Stimulated activated CD4-positive, alpha-beta T cell treated with anti-CD3 and anti-CD28 coated beads, Interleukin-4, amount 100 ng/mL, for 4 hours (primary cell): ENCODE data around the gene TNK1.
"Not testable (repeated sequence)": the region's sequence is repeated elsewhere in the genome, so short reads cannot be mapped to it uniquely, and the experiment has no call there.

Experiments
- DNase-seq, 2 experiments: peaks; one replicate each; pipeline ENCODE4 v3.0.0-alpha.2; 2020

TNK1 gene

DNA sequence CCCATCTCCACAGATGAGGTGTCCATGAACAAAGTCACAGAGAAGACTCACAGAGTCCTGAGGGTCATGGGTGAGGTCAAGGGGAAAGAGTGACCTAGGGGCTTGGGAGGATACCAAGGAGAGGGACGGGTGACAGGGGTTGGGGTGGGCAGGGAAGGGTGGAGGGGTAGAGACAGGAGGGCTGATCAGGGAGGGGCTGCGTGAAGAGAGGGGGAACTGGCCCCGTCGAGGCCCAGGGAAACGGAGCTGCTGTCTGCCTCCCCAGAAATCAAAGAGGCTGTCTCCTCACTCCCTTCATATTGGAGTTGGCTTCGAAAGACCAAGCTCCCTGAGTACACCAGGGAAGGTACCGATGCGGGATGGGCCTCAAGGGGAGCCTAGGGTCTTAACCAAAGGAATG lies 25.3 kb upstream of the TNK1 start:
- DNase-seq: no peak

DNA sequence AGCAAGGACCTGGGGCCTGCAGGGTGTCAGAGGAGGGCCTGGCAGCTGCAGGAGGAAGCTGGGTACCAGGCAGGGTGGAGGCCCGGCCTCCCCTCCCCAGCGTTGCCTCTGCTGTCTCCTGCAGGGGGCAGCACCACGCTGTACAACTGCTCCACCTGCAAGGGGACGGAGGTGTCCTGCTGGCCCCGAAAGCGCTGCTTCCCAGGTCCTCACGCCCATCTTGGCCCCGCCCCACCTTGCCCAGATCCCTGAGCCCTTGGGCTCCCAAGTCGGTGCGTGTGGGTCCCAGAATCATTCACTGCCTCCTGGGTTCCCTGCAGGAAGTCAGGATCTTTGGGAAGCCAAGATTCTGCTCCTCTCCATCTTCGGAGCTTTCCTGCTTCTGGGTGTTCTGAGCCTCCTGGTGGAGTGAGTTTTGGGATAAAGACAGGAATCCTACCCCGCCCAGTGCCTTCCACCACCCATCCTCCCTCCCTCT lies 24.8 kb upstream of the TNK1 start:
- DNase-seq: peak; percentile 78 to 81

DNA sequence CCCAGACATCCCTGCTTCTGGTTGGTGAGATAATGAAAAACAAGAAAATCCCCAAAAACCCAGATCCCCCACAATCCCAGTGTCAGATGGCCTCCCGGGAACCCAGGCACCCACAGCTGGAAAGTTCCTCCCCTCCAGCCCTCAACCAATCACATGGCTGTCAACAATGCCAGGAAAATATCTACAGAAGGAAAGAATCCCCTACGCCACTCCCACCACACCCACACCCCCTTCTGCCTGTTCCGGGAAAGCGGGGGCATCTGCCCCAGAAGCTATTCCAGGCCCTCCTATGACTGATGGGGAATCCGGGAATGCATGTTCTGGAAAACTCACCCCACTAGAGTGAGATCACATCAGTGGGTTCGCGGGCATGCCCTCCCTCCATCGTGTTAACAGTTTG lies 24.1 kb upstream of the TNK1 start:
- no peak for DNase-seq

DNA sequence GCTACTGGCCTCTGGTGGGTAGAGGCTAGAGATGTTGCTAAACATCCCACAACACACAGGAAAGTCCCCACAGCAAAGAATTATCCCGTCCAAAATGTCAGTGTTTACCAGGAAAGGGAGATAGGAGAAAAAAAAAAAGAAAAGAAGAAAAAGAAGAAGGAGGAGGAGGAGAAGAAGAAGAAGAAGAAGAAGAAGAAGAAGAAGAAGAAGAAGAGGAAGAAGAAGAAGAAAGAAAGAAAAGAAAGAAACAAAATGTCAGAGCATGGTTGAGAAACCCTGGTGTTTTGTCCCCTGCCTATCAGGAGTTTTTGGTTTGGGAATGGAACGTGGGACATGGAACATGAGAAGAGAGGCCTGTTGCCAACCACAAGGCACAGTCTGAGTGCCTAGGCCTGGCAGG lies 23.5 kb upstream of the TNK1 start:
- no peak for DNase-seq

DNA sequence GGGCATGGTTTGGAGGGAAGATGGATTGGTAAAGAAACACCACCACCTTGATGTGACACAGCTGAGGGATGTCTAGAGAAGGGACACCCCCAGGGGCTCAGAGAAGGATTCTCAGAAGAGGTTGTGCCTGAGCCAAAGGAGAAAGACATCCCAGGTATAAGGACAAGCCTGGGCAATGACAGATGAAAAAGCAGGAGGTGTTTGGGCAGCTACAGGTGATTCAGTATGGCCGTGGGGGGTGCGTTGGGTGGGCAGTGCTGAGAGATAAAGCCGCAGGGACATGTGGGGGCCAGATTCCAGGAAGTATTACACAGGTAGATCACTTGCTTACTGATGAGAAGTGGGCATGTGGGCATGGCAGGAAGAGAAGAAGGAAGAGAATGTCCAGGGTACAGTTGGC lies 19.0 kb upstream of the TNK1 start:
- no peak for DNase-seq

DNA sequence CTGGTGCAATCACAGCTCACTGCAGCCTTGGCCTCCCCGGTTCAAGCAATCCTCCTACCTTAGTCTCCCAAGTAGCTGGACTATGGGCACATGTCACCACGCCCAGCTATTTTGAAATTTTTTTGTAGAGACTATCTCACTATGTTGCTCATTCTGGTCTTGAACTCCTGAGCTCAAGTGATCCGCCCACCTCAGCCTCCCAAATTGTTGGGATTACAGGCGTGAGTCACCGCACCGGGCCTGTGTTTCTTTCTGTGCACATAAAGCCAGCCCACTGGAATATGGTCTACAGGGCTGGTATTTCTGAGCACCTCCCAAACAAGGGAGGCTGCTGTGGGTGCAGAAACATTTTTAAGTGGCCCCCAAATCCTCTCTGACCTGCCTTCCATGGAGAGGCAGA lies 17.6 kb upstream of the TNK1 start:
- DNase-seq: no peak

DNA sequence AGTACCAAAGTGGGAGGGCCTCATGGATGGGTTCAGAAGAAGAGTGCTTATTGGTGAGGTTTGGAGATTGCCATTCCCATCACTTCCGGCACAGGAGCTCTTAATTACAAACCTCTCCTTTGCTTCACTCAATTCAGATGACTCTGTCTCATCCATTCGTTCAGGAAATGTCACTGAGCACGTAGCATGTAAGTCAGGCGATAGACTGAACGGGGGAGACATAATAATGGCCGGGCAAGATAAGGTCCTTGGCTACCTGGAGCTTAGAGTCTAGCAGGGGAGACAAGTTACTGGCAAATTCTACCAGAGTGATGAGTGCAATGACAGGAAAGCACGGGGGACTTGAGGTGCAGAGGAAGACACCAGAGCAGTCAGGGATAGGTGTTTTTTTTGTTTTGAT lies 14.9 kb upstream of the TNK1 start:
- not testable (repeated sequence) for DNase-seq

DNA sequence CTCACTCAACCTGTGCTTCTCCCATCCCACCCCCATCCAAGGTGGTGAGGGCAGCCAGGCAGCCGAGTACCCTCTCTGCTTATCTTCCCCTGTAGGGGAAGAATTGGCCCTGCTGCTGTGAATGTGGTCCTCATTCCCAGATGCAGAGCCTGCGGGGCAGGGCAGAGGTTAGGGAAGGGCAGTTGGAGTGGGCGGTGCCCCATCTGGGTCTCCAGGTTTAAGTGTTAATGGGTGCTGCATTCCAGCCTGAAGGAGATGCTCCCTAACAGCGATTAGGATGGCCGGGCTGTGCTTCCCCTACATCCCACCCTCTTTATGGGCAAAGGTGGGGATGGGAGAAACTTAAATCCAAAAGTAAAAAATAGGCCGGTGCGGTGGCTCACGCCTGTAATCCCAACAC lies 13.8 kb upstream of the TNK1 start:
- no peak for DNase-seq

DNA sequence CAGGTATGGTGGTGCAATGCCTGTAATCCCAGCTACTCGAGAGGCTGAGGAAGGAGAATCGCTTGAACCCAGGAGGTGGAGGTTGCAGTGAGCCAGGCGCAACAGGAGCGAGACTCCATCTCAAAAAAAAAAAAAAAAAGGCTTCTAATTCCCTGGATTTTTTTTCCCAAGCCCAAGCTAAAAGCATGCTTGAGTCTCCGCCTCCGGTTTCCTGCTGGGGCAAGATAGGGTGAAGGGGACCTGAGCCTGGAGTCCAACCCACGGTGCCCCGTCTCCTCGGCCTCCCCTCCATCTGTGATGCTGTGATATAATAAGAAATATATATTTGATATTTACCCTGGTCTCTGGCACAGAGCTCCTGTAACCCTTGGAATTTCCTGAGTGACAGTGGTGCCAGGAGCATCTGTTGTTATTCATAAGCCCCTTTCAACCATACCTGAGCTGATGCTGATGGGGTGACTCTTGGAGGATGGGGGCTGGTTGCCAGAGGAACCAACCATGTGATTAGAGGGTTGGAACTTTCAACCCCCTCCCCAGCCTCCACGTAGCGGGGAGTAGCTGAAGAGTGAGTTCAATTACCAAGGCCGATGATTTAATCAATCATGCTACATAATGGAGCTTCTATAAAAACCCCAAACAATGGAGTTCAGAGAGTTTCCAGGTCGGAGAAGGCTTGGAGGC lies 12.8 kb upstream of the TNK1 start:
- no peak for DNase-seq

DNA sequence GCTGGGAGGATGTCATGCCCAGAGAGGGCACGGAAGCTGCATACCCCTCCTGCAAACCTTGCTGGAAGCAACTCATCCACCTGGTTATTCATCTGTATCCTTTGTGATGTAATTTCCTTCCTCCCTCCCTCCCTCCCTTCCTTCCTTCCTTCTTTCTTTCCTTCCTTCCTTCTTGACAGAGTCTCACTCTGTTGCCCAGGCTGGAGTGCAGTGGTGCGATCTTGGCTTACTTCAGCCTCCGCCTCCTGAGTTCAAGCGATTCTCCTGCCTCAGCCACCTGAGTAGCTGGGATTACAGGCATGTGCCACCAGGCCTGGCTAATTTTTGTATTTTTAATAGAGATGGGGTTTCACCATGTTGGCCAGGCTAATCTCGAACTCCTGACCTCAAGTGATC lies 12.3 kb upstream of the TNK1 start:
- not testable (repeated sequence) for DNase-seq

DNA sequence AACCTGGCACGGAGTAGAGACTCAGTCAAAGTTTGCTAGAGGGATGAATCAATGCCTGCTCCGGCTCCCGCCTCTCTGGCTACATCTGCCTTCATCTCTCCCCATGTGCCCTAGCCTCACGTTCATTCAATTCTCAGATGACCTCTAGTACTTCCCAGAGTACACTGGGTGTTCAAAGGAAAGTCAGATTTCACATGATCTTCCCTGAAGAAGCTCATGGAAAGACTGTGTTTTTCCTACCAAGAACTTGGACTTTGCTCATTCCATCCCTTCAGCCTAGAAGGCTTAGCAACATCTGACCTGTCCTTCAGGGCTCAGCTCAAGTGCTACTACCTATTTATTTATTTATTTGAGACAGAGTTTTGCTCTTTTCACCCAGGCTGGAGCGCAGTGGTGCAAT lies 11.1 kb upstream of the TNK1 start:
- no peak for DNase-seq

DNA sequence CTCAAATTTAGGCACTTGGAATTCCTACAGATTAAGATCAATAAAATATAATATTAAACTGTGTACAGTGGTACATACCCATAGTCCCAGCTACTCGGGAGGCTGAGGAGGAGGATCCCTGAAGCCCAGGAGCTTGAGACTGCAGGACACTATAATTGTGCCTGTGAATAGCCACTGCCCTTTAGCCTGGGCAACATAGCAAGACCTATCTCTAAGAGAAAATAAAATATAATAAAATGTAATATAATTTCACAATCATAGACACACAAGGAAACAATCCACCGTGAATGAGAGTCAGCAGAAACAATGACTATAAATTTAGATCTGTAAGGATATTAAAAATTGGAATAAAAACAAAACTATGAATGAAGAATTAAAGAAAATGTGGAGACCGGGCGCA lies 10.0 kb upstream of the TNK1 start:
- no peak for DNase-seq

DNA sequence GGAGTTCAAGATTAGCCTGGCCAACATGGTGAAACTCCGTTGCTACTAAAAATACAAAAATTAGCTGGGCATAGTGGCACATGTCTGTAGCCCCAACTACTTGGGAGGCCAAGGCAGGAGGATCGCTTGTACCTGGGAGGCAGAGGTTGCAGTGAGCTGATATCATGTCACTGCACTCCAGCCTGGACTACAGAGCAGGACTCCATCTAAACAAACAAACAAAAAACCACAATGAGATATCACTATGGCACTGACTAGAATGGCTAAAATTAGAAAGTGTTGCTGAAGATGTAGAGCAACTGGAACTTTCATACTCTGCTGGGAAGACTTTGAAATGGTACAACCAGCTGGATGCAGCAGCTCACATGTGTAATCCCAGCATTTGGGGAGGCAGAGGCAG lies 6.5 kb upstream of the TNK1 start:
- DNase-seq: no peak

DNA sequence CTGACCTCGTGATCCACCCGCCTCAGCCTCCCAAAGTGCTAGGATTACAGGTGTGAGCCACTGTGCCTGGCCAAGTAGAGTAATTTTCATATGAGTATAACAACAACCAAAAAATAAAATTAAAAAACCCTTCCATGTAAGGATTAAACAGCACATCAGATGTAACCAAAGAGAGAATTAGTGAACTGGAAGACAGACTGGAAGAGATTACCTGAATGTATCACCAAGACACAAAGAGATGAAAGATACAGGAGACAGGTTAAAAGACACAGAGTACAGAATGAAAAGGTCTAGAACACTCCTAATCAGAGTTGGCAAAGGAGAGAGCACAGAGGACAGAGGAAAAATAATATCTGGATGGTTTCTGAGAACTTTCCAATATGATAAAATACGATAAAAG lies 1.8 kb upstream of the TNK1 start:
- DNase-seq: no peak

DNA sequence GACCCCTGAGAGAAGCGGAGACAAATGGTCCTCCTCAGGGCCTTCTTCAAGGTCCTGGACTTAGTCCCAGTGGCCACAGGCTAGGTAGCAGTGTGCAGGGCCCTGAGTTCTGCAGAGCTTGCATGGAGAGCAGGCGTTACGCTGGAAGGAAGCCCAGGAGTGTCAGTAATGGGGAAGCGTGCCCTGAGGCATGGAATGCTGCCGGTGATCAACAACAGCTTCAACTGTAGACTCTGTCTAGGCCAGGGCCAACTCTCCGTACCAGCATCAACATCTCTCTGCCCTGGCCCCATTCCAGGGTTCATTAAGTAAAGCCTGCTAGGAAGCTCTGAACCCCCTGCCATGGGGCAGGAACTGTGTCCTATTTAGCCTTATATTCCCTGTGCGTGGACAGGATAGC lies 568 bp upstream of the TNK1 start:
- DNase-seq: no peak

DNA sequence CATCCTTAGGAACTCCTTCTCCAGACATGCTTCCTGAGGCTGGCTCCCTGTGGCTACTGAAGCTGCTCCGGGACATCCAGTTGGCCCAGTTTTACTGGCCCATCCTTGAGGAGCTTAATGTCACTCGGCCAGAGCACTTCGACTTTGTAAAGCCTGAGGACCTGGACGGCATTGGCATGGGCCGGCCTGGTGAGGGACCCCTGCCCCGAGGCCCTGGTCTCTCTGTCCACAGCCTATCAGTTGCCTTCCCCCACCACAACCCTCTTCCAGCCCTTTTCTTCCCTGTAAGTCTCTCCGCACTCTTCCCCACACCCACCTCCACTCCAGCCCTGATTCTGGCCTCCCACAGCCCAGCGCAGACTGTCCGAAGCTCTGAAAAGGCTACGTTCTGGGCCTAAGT lies 2.0 kb downstream of the TNK1 start:
- DNase-seq: no peak

DNA sequence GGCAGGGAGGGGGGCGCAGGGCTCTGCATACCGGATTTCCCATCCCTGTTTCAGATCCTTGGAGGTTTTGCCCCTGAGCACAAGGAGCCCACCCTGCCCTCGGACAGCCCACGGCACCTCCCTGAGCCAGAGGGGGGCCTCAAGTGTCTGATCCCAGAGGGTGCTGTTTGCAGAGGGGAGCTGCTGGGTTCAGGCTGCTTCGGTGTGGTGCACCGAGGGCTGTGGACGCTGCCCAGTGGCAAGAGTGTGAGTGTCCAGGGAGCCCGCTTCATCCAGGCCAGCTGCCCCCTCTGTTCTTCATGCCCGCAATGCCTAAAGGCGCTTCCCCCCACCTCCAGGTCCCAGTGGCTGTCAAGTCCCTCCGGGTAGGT lies 2.5 kb downstream of the TNK1 start:
- no peak for DNase-seq

DNA sequence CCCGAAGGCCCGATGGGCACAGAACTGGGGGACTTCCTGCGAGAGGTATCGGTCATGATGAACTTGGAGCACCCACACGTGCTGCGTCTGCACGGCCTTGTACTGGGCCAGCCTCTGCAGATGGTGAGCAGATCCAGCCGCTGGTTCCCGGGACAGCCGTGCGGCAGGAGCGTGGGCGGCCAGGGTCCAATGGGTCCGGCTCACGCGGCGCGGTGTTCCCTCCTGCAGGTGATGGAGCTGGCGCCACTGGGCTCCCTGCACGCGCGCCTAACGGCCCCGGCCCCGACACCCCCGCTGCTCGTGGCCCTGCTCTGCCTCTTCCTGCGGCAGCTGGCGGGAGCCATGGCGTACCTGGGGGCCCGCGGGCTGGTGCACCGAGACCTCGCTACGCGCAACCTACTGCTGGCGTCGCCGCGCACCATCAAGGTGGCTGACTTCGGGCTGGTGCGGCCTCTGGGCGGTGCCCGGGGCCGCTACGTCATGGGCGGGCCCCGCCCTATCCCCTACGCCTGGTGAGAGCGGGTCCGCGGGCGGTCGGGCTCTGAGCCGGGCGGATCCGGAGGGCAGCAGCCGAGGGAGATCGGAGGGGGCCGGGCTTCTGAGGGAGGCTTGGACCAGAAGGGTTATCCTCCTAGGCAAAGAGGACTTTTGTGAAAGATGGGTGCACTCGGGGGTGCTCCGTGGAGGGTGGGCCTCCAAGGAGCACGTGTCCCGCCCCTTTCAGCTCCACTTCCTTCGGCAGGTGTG lies 3.0 kb downstream of the TNK1 start:
- peak; percentile 76 to 77 for DNase-seq

DNA sequence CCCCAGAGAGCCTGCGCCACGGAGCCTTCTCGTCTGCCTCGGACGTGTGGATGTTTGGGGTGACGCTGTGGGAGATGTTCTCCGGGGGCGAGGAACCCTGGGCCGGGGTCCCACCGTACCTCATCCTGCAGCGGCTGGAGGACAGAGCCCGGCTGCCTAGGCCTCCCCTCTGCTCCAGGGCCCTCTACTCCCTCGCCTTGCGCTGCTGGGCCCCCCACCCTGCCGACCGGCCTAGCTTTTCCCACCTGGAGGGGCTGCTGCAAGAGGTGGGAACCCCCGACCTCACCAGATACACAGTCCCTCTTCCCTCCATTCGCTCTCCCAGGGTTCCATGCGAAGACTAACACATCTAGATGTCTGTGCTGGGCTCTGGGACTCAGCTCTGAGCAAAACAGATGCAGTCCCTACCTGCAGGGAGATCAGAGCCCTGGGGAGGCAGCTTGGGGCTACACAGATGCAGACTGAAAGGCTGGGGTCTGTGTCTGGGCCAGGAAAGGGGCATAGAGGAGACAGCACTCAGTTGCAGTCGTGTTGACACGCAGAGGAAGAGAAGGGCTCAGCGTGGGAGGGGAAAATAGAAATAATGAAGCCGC lies 3.7 kb downstream of the TNK1 start:
- no peak for DNase-seq

DNA sequence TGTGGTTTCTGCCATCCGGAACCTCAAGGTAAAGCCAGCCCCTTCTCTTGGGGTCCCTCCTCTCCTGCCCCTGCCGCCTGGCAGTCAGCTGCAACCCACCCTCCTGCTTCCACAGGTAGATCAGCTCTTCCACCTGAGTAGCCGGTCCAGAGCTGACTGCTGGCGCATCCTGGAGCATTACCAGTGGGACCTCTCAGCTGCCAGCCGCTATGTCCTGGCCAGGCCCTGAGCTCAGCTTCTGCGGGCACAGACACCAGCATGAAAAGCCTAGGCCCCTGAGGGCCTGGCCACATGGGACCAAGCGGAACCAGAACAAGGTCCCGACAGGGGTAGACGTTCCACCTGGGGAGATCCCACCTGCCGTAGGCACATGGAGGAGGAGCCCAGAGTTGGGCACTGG lies 8.0 kb downstream of the TNK1 start:
- DNase-seq: no peak

DNA sequence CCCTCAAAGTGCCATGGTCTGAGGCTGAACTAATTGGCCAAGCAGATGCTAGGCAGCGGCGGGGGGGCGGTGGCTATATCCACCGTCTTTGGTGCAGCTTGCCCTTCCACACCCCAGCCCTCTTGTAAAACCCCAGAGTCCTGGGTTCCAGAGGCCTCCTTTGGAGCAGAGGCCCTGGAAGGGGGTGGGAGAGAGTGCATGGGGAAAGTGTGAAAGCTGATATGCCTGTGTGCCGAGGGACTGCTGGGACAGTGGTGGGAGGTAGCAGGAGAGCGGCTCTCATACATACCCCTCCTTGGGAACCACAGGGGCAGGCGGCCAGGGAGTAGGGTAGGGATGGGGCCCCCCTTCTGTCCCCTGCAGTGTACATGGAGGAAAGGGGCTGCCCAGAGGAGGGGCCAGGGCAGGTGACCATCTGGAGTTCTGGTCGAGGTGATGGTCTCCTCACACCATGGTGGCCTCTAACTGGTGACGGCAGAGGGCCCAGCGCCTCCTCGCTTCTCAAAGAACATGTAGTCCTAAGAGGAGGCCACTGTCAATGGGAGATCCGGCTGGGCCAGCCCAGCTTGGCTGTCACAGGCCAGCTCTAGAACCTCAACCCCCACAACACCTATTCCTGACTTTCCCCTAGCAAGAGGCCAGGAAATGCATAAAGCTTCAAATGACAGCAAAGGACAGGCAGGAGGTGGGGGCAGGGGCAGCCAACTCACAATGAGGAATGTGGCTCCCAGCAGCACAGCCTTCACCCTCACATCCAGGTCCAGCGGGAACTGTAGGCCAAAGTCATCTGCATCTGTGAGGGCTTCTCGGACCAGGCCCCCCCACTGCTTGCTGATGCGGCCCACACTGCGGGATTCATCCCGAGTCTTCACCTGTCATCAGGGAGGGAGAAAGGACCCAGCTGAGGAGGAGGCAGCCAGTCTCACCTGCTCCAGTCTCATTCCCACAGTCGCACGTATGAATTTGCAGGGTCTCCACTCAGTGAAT lies 9.3 kb downstream of the TNK1 start:
- DNase-seq: no peak

DNA sequence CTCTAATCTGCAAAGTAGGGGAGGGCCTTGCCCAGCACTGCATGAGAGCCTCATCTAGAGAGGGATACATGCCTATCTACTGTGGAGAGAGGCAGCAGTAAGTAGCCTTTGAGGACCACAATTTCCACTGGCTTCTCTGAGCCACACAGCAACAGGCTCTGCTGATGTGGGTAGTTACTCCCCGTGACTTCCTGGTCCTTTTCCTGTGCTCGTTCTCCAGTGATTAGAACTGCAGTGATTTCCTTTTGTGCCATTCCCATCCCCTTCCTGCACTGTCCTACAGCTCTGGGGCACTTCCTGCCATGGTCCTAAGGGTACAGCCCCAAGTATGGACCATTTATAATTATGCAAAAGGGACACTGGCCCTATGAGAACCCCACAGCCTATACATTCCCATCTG lies 10.4 kb downstream of the TNK1 start:
- DNase-seq: no peak
